NCI-H2227 (cell line): ENCODE results near the gene IRX4.

Source experiments
- DNase-seq: peaks from one replicate; lab custom pipeline; 2025; ENCODE audit not compliant: unreplicated experiment; lab: John Stamatoyannopoulos, UW

IRX4 gene

GRCh38 chr5:1892685-1893445 is 10.1 kb upstream of the IRX4 start:
- DNase-seq, result no peak

GRCh38 chr5:1892211-1892610 is 9.5 kb upstream of the IRX4 start:
- DNase-seq, result no peak

- DNase-seq, result no peak
Measured at GRCh38 chr5:1891391-1891790, 8.7 kb upstream of the IRX4 start.

GRCh38 chr5:1890296-1890695 is 7.6 kb upstream of the IRX4 start:
- DNase-seq, result no peak

GRCh38 chr5:1889321-1890065 is 6.8 kb upstream of the IRX4 start:
- no peak for DNase-seq

GRCh38 chr5:1888541-1889251 is 6.0 kb upstream of the IRX4 start:
- DNase-seq, result no peak

- DNase-seq, result no peak
Measured at GRCh38 chr5:1887588-1888360, 5.0 kb upstream of the IRX4 start.

- no peak for DNase-seq
Measured at GRCh38 chr5:1886846-1887587, 4.3 kb upstream of the IRX4 start.

GRCh38 chr5:1885868-1886845 is 3.4 kb upstream of the IRX4 start:
- DNase-seq, result no peak

- DNase-seq, result no peak
Measured at GRCh38 chr5:1885404-1885755, 2.7 kb upstream of the IRX4 start.

GRCh38 chr5:1884678-1885403 is 2.1 kb upstream of the IRX4 start:
- no peak for DNase-seq

GRCh38 chr5:1883925-1884677 is 1.4 kb upstream of the IRX4 start:
- no peak for DNase-seq

GRCh38 chr5:1883120-1883924 is 597 bp upstream of the IRX4 start:
- DNase-seq, result peak; percentile 51

GRCh38 chr5:1881731-1882336 is 891 bp downstream of the IRX4 start:
- DNase-seq, result no peak

- DNase-seq, result no peak
Measured at GRCh38 chr5:1881098-1881572, 1.6 kb downstream of the IRX4 start.

- DNase-seq, result no peak
Measured at GRCh38 chr5:1880377-1881025, 2.2 kb downstream of the IRX4 start.
